ENCODE measurements around the gene KCNQ5.

KCNQ5 gene

GRCh38 chr6:73078333-73078862 lies 456.5 kb downstream of the KCNQ5 start:
- H3K27me3 ChIP-seq (ENCODE audit: insufficient read depth, low read depth, severe bottlenecking), result no peaks in the 10 kb centered on the region
- H3K27ac ChIP-seq, result no peak overlapping the region
- TF ChIP-seq, protein P1, sequence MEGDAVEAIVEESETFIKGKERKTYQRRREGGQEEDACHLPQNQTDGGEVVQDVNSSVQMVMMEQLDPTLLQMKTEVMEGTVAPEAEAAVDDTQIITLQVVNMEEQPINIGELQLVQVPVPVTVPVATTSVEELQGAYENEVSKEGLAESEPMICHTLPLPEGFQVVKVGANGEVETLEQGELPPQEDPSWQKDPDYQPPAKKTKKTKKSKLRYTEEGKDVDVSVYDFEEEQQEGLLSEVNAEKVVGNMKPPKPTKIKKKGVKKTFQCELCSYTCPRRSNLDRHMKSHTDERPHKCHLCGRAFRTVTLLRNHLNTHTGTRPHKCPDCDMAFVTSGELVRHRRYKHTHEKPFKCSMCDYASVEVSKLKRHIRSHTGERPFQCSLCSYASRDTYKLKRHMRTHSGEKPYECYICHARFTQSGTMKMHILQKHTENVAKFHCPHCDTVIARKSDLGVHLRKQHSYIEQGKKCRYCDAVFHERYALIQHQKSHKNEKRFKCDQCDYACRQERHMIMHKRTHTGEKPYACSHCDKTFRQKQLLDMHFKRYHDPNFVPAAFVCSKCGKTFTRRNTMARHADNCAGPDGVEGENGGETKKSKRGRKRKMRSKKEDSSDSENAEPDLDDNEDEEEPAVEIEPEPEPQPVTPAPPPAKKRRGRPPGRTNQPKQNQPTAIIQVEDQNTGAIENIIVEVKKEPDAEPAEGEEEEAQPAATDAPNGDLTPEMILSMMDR (IDR thresholded peaks at IDR 0.05; ENCODE audit: low read depth, low read length), result no peak
- H3K9me3 ChIP-seq (ENCODE audit: severe bottlenecking), result no peaks in the 10 kb centered on the region
- peaks cover 13% of the 10 kb centered on the region for H3K36me3 ChIP-seq
- no peak for DNase-seq
- no peak overlapping the region for H3K4me3 ChIP-seq (ENCODE audit: low read depth, low read length)

DNA sequence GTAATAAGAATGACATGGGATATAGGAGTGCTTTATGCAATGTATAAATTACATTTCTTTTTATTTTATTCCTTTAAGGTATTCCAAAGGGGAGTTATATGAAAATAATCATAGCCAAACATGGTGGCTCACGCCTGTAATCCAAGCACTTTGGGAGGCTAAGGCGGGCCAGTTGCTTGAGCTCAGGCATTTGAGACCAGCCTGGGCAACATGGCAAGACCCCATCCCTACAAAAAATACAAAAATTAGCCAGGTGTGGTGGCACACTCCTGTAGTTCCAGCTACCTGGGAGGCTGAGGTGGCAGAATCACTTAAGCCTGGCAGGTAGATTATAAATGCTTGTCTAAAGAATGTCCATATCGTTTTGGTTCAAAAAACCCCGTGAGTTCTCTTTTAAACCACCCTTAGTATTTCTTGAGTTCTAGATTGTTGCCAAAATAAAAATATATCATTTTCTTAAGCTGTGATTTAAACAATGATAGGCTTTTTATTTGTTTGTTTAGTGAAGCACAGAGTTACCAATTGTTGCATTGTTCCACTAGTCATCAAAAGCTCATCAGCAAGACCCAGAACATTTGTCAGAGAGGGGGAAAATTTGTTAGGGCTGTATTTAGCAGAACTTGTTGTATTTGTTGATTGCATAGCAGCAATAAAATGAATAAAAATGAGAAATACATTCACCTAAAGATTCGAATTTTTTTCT lies 457.2 kb downstream of the KCNQ5 start:
- Histone ChIP-seq H3K9me3 (ENCODE audit: severe bottlenecking) (no peaks in the 10 kb centered on the region), H3K27ac (no peak overlapping the region), H3K36me3 (peaks cover 13% of the 10 kb centered on the region), H3K4me3 (ENCODE audit: low read depth, low read length) (no peak overlapping the region), H3K27me3 (ENCODE audit: insufficient read depth, low read depth, severe bottlenecking) (no peaks in the 10 kb centered on the region)
- TF ChIP-seq, protein P1 (IDR thresholded peaks at IDR 0.05; ENCODE audit: low read depth, low read length), result no peak
- no peak for DNase-seq

GRCh38 chr6:73079611-73079955 lies 457.7 kb downstream of the KCNQ5 start:
- Histone ChIP-seq H3K36me3 (peaks cover 13% of the 10 kb centered on the region), H3K4me3 (ENCODE audit: low read depth, low read length) (no peak overlapping the region), H3K27ac (no peak overlapping the region), H3K9me3 (ENCODE audit: severe bottlenecking) (no peaks in the 10 kb centered on the region), H3K27me3 (ENCODE audit: insufficient read depth, low read depth, severe bottlenecking) (no peaks in the 10 kb centered on the region)
- TF ChIP-seq, protein P1 (IDR thresholded peaks at IDR 0.05; ENCODE audit: low read depth, low read length), result no peak
- DNase-seq, result no peak

DNA sequence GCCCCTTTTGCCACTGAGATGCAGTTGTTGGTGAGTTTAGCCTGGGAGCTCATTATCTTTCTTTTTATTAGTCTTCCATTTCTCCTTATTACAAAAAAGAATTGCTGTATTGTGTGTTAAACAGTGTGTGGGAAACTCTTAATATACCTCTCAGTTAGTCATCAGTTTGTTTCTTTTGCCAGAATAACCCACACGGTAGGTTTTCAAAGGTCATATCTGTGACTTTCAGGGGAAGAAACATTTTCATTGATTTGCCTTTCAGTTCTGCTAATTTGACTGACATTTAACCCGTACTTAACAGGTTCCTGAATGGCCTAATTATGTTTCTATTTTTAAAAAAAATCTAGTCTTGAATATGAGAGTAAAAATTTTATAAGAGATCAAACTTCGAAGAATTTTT lies 458.1 kb downstream of the KCNQ5 start:
- Histone ChIP-seq H3K9me3 (ENCODE audit: severe bottlenecking) (no peaks in the 10 kb centered on the region), H3K4me3 (ENCODE audit: low read depth, low read length) (no peak overlapping the region), H3K27ac (no peak overlapping the region), H3K27me3 (ENCODE audit: insufficient read depth, low read depth, severe bottlenecking) (no peaks in the 10 kb centered on the region), H3K36me3 (peaks cover 13% of the 10 kb centered on the region)
- TF ChIP-seq, protein P1 (IDR thresholded peaks at IDR 0.05; ENCODE audit: low read depth, low read length), result no peak
- no peak for DNase-seq

GRCh38 chr6:73081955-73082354 lies 460.1 kb downstream of the KCNQ5 start:
- Histone ChIP-seq H3K27me3 (ENCODE audit: insufficient read depth, low read depth, severe bottlenecking) (no peaks in the 10 kb centered on the region), H3K9me3 (ENCODE audit: severe bottlenecking) (no peaks in the 10 kb centered on the region), H3K36me3 (peaks cover 13% of the 10 kb centered on the region), H3K4me3 (ENCODE audit: low read depth, low read length) (no peak overlapping the region), H3K27ac (no peak overlapping the region)
- TF ChIP-seq, protein P1 (IDR thresholded peaks at IDR 0.05; ENCODE audit: low read depth, low read length), result no peak
- DNase-seq, result no peak

GRCh38 chr6:73083886-73084285 lies 462.0 kb downstream of the KCNQ5 start:
- Histone ChIP-seq H3K27me3 (ENCODE audit: insufficient read depth, low read depth, severe bottlenecking) (no peaks in the 10 kb centered on the region), H3K4me3 (ENCODE audit: low read depth, low read length) (no peak overlapping the region), H3K36me3 (peaks cover 6% of the 10 kb centered on the region), H3K27ac (no peak overlapping the region), H3K9me3 (ENCODE audit: severe bottlenecking) (no peaks in the 10 kb centered on the region)
- no peak for DNase-seq
- TF ChIP-seq, protein P1 (IDR thresholded peaks at IDR 0.05; ENCODE audit: low read depth, low read length), result no peak
